GM19324 (cell line): Measurements from ENCODE around the gene DNAJC21.

Experiments
- ATAC-seq: cut with Tn5 transposase; IDR thresholded peaks from one replicate; pipeline ENCODE4 v1.9.1; 2021; ENCODE audit warnings: mild to moderate bottlenecking, moderate library complexity; ENCODE audit not compliant: unreplicated experiment, low FRiP score

Gene DNAJC21

DNA sequence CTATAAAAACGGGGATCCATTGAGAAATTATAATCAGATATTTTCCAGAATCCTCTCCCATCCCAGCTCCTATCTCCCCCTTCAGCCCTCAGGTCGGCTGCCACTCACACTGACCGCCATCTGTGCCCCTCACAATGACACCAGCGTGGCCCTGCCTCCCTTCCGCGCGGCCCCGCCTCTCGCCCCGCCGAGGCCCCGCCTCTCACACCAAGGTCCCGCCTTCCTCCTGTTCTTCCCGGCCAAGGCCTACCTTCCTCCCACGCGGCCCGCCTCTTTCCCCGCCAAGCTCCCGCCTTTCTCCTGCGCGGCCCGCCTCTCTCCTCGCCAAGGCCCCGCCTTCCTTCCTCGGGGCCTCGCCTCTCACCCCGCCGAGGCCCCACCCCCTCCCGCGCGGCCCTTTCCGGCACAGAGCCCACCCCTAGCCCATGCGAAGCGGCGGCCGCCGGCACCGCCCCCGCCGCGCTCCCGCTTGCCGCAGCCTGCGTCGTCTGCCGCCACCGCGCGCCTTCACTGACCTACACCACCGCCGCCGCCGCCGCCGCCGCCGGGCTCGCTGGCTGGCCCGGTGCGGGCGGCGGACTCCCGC is at the start of gene DNAJC21:
Gene DNAJC21 (plus strand): TSS at position 426 of the 586 bp plus-strand sequence. CDS start 261 bp downstream, outside the sequence.
- peak; percentile 92 for ATAC-seq

DNA sequence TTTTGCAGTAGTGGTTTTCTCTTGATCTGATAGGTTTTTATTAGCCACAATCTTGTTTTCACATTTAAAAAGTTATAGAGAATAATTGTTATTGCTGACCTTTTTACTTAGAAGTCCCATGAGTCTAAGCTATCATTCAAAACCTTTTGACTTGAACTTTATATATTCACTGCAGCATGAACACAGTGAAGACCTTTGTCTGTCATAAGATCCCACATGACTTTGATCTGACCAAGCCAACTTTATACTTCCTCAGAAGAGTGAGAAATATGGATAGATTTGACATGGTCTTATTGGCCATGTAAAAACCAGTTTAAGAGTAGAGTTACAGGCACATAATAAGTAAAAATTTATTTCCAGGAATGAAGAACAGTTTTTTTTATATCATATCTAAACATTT is 48.1 kb upstream of the DNAJC21 start:
- ATAC-seq: no peak

DNA sequence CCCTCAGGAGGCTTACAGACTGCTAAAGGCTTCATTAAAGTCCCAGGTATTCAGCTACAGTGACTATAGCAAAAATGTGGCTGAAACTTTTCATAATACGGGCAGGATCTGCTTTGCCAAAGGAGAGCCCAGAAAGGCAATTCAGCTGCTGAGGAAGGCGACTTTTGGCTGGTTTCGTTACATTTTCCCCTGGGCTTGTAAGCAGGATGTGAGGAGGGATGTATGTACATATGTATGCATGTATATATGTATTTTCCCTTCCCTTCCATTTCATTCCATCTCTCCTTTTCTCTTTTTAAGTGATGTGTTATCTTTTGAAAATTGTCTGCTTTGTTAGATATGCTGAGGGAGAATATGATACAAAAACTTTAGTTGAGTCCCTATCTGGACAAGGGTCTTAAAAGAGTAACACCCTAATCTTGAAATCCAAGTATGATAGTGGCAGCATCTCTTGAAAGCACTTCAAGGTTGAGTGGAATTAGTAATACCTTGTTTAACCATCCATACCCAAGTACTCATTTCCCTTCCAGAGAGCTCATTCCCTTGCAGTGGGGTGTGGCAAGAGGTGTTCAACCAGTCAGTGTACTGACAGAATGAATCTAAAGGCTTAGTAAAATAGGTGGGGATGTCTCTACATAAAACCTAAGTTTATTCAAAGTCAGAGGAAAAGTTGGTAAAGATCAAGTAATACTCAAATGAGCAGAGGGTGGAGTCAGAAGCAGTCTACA is 42.8 kb upstream of the DNAJC21 start:
- ATAC-seq: no peak

DNA sequence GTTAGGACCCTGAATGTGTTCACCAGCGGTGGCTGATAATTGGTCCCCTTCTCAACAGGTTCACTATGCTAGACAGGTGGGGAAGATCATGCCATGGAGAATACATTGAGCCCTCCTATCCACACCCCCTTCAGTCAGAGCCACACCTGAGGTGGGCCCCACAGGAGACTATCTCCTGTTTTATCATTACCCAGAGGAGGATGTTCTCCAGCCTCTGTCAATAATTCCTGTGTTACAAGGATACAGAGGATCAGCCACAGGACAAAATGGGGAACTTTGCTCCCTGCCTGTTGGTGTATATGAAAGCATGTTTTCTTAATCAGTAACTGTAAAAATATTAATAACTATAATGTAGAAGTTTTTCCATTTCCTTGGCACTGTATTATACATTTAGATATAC is 40.0 kb upstream of the DNAJC21 start:
- ATAC-seq: no peak

DNA sequence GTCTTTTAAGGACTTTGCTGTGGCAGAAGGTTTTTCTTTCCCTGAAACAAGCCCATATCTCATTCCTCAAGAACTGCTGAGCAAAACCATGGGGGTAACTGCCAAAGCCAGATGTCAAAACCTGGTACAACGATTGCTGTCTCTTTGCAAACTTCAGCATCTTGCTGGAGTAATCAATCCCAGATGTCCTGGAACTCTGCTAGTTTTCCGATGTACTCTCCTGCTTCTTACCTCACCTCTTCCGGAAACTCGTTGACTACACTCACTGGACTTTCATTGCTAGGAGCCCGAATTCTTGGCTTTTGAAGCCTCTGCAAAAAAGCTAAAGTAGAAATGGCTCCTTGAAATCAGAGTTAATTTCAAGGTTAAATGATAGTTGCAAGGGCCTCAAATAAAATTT is 37.4 kb upstream of the DNAJC21 start:
- ATAC-seq: no peak

DNA sequence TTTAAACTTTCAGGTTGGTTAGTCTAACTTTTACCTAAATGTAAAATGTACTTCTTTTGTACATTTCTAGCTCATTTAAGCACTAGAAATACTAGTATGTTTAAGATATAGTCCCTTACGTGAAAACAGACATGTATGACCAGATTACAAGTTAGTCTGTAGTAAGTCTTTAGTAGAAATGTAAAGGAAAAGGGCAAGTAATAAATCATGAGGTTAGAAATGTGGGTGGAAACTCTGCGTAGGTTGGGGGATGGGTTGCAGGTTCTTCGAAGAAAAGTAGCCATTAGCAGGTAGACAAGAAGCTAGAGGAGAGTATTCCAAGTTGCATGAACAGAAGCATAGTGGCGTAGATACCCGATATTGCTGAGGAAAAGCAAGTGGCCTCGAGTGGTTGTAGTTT is 36.9 kb upstream of the DNAJC21 start:
- no peak for ATAC-seq

DNA sequence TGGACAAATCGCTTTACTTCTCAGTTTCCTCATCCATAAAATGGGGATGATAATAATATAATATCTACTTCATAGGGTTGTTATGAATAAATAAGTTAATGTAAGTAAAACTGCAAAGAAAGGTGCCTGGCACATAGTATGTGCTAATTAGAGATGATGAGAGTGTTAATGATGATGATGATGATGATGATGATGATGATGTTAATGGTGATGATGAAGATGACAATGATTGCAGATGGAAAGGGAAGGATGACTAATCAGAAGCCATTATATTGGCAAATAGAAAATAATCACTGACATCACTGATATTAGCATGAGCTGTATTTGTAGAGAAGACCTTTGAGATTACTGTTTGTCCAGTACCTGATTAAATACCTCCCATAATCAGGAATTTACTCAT is 34.6 kb upstream of the DNAJC21 start:
- no peak for ATAC-seq

DNA sequence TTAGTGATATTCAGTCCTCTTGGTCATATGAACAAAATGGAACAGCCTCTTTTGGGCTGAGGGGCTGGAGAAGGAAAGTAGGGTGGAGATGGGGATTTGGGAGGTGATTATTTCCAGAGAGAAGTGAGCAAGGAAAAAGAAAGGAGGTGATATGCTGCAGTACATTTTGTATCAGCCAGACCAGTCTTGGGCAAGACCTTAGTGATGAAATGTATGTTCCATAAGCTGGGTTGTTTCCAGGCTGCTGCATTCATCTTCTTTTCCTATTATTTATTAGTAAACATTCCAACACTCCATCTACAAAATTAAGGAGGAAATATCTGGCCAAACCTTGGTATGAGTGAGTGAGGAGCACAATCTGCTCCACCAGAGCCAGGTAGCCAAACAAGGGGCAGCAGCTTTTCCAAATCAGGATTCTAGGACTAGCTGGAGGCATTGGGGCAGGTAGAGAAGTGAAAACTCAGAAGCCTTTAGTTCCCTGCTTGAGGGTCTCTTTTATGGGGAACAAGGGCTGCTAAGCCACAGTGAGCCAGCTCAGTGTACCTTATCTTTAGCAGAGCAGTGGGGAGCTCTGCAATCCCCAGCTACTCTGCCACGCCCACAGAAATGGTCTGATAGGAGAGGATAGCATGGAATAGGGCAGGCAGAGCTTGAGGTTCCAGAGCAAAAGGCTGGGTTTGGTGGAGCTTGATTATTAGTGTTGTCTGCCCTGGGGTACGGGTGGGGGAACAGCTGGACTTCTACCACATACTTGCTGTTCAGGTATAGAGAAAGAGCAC is 33.5 kb upstream of the DNAJC21 start:
- ATAC-seq: no peak

DNA sequence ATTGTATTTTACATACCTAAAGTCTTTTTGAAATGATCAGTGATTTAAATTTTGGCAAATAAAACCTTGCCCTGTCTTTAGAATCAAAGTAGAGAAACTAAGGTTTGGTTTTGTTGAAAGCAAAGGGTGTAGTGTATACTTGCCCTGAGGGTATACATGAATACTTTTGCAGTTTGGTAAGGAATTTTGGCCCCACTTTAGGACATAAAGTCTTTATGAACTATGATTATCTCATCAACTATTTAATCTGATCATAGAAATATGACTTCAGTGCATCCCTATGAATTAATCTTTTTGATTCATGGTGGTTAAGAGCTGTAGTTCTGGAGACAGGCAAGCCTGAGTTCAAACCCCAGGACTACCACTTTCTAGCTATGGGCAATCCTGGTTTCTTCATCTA is 31.7 kb upstream of the DNAJC21 start:
- ATAC-seq: no peak

DNA sequence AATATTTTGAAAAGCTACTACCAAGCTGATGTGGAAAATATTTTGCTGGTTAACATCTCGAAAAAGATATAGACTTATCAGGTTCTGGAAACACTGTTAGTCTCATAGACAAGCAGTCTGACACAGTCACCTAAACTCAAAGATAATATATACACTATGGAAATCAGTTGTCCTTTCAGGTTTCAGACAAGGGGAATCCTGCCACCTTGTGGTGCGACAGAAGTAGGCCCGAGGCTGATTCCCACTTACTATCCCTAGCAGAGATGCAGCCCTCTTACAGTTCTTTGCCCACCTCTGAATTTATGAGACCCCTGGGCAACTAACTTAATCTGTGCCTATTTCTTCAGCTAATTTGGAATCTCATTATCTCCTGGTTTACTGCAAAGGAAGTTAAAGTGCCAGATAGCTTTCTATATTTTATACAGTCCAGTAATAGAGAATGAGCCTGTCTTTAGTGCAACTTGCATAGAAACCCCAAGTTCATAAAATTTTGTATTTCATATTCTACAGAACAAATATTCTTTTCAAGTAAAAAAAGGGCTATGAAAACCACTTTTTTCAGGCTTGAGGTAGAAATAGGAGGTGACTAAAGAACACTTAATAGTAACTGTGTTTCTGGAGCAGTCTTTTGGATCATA is 31.0 kb upstream of the DNAJC21 start:
- ATAC-seq: peak; percentile 86

DNA sequence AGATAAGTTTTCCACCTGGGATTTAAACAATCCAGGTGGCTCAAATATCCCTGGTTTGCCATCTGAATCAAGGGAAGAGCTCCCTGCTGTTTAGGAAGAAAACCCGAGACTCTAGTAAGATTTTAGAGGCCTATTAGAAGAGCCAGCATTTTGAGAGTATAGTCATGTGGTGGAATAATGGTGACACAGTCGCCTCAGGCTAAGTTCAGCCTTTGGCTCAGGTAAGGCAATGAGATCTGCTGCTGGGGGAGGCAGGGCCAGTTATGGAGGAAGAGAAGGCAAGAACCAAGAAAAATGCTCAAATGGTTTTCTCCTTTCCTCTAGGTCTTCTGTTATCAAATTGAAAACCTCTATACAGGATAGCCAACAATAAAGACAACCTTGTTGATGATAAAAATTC is 30.3 kb upstream of the DNAJC21 start:
- no peak for ATAC-seq

DNA sequence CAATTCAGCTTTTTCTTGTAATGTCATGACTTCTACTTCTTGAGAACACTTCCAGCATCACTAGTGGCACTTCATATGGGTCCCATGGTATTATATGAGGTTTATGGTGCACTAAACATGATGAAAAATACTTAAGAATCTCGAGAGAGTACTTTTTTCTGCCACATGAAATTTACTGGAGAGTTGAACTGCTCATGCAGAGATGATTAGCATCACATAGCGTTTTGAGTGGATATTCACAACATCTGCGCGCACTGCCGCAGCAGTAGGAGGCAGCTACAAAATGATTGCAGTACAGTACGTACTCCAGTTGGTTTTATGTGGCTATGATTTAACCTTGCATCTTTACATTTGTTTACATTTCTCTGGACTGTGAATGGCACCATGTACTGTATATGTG is 28.7 kb upstream of the DNAJC21 start:
- ATAC-seq: no peak

DNA sequence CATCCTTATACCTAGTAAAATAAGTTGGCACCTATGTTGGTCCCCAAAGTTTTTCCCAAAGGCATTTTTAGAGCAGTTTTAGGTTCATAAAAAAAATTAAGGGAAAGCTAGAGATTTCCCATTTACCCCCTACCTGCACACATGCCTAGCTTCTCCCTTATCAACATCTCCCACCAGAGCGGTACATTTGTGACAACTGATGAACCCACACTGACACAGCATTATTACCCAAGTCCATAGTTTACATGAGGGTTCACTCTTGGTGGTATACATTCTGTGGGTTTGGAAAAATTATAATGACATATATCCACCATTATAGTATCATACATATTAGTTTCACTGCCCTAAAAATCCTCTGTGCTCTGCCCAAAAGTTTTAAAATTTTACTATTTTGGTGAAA is 26.1 kb upstream of the DNAJC21 start:
- no peak for ATAC-seq

DNA sequence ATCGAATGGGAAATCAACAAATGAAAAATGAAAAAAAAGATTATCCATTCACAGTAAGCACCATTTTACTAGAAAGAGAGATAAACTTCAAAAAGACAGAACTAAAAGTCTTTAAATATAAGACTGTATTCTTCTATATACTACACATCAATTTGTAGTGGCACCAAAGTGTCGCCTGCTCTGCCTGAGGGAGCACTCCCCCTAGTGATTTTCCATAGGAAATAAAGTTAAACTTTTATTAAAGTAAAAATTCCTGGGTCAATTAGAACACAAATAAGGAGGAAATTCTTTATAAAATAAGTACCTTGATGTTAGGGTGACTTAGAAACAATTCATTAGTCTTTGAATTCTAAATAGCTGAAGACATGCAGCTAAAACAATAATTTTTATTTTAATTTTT is 23.8 kb upstream of the DNAJC21 start:
- no peak for ATAC-seq

DNA sequence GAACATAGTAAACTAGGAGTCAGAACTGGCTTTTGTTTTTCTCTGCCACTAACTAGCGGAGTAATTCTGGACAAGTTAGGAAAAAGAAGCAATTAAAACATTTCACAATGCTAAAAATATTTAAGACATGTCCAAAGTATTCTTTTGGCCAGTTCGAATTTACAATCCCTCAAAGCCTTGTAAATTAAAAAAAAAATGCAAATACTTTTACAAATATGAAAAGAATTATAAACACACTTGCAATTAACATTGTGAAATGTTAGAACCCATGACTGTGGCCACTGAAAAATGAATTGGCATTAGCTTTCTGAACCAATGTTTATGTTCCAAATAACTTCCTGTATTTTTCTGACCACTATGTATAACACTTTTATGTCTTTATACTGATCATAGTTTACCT is 16.3 kb upstream of the DNAJC21 start:
- ATAC-seq: no peak

DNA sequence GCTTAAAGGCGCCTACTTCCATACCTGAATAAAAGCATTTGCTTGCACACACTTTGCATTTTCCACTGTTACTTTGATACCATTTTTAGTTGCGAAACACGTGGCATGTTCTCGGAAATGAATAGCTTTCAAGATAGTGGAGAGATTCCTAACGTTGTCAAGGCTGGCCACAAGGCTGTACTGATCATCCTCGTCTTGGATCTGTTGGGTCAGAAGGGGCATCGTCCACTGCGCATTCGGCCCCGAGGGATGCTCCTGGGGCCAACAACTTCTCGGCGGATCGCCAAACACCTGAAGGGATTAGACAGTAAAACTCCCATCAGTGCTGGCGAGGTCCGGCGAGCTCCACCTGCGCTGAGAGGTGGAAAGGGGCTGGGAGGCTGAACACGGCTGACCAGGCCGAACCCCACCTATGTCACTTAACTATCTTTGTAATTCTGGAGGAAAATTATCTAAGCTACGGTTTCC is 14.7 kb upstream of the DNAJC21 start:
- ATAC-seq: peak; percentile 18

DNA sequence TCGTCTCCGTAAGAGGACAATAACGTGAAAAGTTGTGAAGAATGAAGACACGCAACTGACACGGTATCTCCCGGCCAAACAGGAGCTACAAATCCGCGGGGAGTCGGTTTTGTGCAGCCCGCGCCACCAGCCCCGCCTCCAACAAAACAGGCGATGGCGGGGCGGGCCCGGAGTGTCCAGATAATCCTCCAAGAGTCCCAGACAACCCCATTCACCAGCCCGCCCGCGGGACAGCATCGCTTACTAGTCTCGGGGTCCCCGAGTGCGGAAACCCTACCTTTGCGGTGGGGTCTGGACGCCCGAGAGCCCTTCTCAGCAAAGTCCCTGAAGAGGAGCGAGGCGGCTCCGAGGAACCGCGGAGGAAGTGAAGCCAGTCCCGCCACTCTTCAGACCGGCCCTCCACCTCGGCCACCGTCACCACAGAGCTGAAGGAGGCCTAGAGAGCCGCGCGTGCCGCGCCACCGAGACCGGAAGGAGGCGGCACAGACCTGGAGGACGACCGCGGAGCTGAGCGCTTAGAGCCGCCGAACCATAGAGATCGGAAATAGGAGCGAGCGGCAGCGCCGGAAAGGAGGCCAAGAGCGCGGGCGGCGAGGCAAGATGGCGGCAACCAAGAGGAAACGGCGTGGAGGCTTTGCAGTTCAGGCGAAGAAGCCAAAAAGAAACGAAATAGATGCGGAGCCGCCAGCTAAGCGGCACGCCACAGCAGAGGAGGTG is 14.1 kb upstream of the DNAJC21 start, which contains the start of the genes BRIX1 and RAD1:
Gene BRIX1 (plus strand): TSS at position 573 of the 717 bp plus-strand sequence. CDS start 28 bp downstream, at position 601.
Gene RAD1 (minus strand): TSS at position 366 of the 717 bp plus-strand sequence. CDS start 612 bp downstream, outside the sequence.
- ATAC-seq: peak; percentile 100

DNA sequence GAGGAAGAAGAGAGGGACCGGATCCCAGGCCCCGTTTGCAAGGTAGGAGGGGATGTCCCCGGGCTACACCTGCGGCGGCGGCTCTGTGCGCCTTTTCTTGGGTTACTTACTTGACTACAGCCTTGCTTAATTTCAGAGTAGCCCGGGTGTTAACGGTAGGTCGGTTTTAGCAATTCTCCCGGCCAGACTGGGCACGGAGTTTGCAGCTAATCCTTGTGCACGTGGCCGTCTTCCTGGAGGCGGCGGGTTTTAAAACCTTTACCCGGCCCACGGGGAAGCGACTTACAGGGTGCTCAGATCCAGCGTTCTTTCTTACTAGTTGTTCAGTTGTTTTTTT is 13.5 kb upstream of the DNAJC21 start:
- ATAC-seq: peak; percentile 18

DNA sequence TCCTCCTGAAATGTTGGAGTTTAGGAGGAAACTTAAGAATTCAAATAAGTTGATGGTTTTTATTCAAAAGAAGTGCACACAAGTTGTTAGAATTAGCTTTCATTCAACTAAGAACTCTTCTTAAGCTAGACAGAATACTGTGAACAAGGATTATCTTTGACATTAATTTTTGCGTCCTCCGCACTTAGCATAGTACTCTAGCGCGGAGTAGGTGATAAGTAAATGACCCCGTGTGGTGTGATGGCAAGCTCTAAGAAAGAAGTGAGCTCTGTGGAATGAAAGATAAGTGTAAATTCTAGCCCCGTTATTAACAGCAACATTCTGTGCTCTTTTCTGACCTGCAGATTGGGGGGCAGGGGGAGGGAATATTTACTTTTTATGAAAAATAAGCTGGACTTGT is 12.8 kb upstream of the DNAJC21 start:
- no peak for ATAC-seq

DNA sequence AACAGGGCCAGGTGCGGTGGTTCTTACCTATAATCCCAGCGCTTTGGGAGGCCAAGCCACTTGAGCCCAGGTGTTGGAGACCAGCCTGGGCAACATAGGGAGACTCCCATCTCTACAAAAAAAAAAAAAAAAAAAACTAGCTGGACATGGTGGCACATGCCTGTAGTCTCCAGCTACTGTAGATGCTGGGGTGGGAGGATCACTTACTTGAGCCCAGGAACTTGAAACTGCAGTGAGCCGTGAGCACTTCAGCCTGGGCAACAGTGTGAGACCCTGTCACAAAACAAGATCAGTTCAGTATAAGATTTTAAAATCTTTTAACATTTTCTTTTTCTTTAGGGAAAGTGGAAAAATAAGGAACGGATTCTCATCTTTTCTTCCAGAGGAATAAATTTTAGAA is 11.3 kb upstream of the DNAJC21 start:
- no peak for ATAC-seq
